ENCODE results near the gene GMDS. TPM values are rescaled to one million over a fixed set of nuclear protein-coding genes. Genes with fewer than 3 reads are reported as not detected.

Gene GMDS
- total and polyA plus RNA-seq, 2 donors (not counting 1 experiment from before 2014, with no cell fraction given): 12.7 to 34.5 TPM

DNA sequence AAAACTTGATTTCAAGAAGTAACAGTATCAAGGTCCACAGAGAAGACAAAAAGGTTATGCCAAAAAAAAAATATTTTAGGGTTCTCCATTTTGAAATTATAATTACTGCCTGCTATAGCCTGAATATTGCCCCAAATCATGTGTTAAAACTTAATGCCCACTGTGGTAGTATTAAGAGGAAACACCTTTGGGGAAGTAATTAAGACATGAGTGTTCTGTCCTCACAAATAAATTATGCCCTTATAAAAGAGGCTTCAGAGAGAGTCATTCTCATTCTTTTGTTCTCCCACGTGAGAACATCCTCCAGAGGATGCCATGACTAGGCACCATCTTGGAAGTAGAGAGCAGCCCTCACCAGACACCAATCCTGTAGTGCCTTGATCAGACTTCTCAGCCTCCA lies 66.2 kb downstream of the GMDS start:
- H3K4me3 ChIP-seq (replicated peaks in 1 of 4; ENCODE audit: control extremely low read depth in 1 of 4, insufficient read depth in 1 of 4, low read depth in 3 of 4, low read length in 4 of 4): no peak overlapping the region

DNA sequence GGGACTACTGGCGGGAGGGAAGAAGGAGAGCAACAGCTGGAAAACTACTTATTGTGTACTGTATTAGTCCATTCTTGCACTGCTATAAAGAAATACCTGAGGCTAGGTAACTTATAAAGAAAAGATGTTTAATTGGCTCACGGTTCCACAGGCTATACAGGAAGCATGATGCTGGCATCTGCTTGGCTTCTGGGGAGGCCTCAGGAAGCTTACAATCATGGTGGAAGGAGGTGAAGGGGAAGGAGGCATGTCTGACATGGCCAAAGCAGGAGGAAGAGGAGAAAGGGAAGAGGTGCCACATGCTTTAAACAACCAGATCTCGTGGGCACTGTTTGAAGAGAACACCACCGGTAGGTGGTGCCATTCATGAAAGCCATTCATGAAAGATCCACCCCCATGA lies 67.3 kb downstream of the GMDS start:
- DNase-seq (ENCODE audit: low read depth in 2 of 2): no peak
- TF ChIP-seq, protein P1, sequence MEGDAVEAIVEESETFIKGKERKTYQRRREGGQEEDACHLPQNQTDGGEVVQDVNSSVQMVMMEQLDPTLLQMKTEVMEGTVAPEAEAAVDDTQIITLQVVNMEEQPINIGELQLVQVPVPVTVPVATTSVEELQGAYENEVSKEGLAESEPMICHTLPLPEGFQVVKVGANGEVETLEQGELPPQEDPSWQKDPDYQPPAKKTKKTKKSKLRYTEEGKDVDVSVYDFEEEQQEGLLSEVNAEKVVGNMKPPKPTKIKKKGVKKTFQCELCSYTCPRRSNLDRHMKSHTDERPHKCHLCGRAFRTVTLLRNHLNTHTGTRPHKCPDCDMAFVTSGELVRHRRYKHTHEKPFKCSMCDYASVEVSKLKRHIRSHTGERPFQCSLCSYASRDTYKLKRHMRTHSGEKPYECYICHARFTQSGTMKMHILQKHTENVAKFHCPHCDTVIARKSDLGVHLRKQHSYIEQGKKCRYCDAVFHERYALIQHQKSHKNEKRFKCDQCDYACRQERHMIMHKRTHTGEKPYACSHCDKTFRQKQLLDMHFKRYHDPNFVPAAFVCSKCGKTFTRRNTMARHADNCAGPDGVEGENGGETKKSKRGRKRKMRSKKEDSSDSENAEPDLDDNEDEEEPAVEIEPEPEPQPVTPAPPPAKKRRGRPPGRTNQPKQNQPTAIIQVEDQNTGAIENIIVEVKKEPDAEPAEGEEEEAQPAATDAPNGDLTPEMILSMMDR (conservative IDR thresholded peaks at IDR 0.05 in 1 of 2, IDR thresholded peaks at IDR 0.05 in 1 of 2; ENCODE audit: low read depth in 1 of 2, low read length in 2 of 2): no peak
- no peak for TF ChIP-seq EZH2 (IDR thresholded peaks at IDR 0.05; ENCODE audit: low read length, missing control alignments)
- H2AFZ ChIP-seq (ENCODE audit: low read length): no peak overlapping the region
- no peak overlapping the region for H3K9ac ChIP-seq (ENCODE audit: insufficient read depth, low read length)
- no peaks in the 10 kb centered on the region for H3K27me3 ChIP-seq (ENCODE audit: control insufficient read depth, insufficient read depth, low read length)
- no peaks in the 10 kb centered on the region for H4K20me1 ChIP-seq (ENCODE audit: control insufficient read depth, extremely low read depth, insufficient read depth, low read length)
- no peaks in the 10 kb centered on the region for H3K79me2 ChIP-seq (ENCODE audit: control insufficient read depth, insufficient read depth, low read length)
- no peaks in the 10 kb centered on the region for H3K36me3 ChIP-seq (ENCODE audit: control insufficient read depth, insufficient read depth, low read length)
- H3K4me2 ChIP-seq (ENCODE audit: extremely low read depth, insufficient read depth, low read length): no peak overlapping the region
- H3K4me1 ChIP-seq (ENCODE audit: control insufficient read depth, extremely low read depth, insufficient read depth, low read length): no peaks in the 10 kb centered on the region
- no peak overlapping the region for H3K27ac ChIP-seq (ENCODE audit: insufficient read depth, low read length)
- H3K9me3 ChIP-seq (ENCODE audit: control insufficient read depth, insufficient read depth, low read depth, low read length): no peaks in the 10 kb centered on the region
- no peak overlapping the region for H3K4me3 ChIP-seq (replicated peaks in 1 of 4; ENCODE audit: control extremely low read depth in 1 of 4, insufficient read depth in 1 of 4, low read depth in 3 of 4, low read length in 4 of 4)

More for the DNA sequence above, 66.2 kb downstream of the GMDS start:
- Histone ChIP-seq H3K27me3 (ENCODE audit: control insufficient read depth, insufficient read depth, low read length) (no peaks in the 10 kb centered on the region), H3K9me3 (ENCODE audit: control insufficient read depth, insufficient read depth, low read depth, low read length) (no peaks in the 10 kb centered on the region), H3K27ac (ENCODE audit: insufficient read depth, low read length) (no peak overlapping the region), H3K4me2 (ENCODE audit: extremely low read depth, insufficient read depth, low read length) (no peak overlapping the region), H3K4me1 (ENCODE audit: control insufficient read depth, extremely low read depth, insufficient read depth, low read length) (no peaks in the 10 kb centered on the region), H2AFZ (ENCODE audit: low read length) (no peak overlapping the region), H4K20me1 (ENCODE audit: control insufficient read depth, extremely low read depth, insufficient read depth, low read length) (no peaks in the 10 kb centered on the region), H3K79me2 (ENCODE audit: control insufficient read depth, insufficient read depth, low read length) (no peaks in the 10 kb centered on the region), H3K36me3 (ENCODE audit: control insufficient read depth, insufficient read depth, low read length) (no peaks in the 10 kb centered on the region), H3K9ac (ENCODE audit: insufficient read depth, low read length) (no peak overlapping the region)
- TF ChIP-seq, protein P1 (conservative IDR thresholded peaks at IDR 0.05 in 1 of 2, IDR thresholded peaks at IDR 0.05 in 1 of 2; ENCODE audit: low read depth in 1 of 2, low read length in 2 of 2): no peak
- no peak for TF ChIP-seq EZH2 (IDR thresholded peaks at IDR 0.05; ENCODE audit: low read length, missing control alignments)
- no peak for DNase-seq (ENCODE audit: low read depth in 2 of 2)

DNA sequence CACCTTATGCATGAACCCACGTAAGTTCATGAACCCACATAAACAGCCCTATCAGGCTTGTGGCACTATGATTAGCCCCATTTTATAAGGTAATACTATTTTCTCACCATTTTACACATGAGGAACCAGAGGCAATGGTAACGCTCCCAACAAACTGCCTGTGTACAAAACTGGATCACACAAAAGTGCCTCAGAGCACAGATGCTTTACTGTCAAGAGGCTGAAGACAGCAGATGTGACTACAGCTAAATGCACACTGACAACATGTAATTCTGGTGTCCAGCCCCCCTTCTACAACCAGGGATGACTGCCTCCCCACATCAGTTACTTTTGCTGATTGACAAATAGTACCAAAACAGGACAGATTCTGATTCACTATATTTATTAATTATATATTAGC lies 69.6 kb downstream of the GMDS start:
- no peak for TF ChIP-seq EZH2 (IDR thresholded peaks at IDR 0.05; ENCODE audit: low read length, missing control alignments)
- TF ChIP-seq, protein P1 (conservative IDR thresholded peaks at IDR 0.05 in 1 of 2, IDR thresholded peaks at IDR 0.05 in 1 of 2; ENCODE audit: low read depth in 1 of 2, low read length in 2 of 2): no peak
- no peak overlapping the region for H2AFZ ChIP-seq (ENCODE audit: low read length)
- H3K9ac ChIP-seq (ENCODE audit: insufficient read depth, low read length): no peak overlapping the region

More for the DNA sequence above, 69.6 kb downstream of the GMDS start:
- DNase-seq (ENCODE audit: low read depth in 2 of 2): no peak
- no peak overlapping the region for H3K4me2 ChIP-seq (ENCODE audit: extremely low read depth, insufficient read depth, low read length)
- no peak overlapping the region for H3K27ac ChIP-seq (ENCODE audit: insufficient read depth, low read length)
- no peaks in the 10 kb centered on the region for H3K79me2 ChIP-seq (ENCODE audit: control insufficient read depth, insufficient read depth, low read length)
- no peaks in the 10 kb centered on the region for H3K27me3 ChIP-seq (ENCODE audit: control insufficient read depth, insufficient read depth, low read length)
- no peaks in the 10 kb centered on the region for H3K36me3 ChIP-seq (ENCODE audit: control insufficient read depth, insufficient read depth, low read length)
- H3K4me3 ChIP-seq (replicated peaks in 1 of 4; ENCODE audit: control extremely low read depth in 1 of 4, insufficient read depth in 1 of 4, low read depth in 3 of 4, low read length in 4 of 4): no peak overlapping the region
- H3K4me1 ChIP-seq (ENCODE audit: control insufficient read depth, extremely low read depth, insufficient read depth, low read length): no peaks in the 10 kb centered on the region
- no peaks in the 10 kb centered on the region for H3K9me3 ChIP-seq (ENCODE audit: control insufficient read depth, insufficient read depth, low read depth, low read length)
- no peaks in the 10 kb centered on the region for H4K20me1 ChIP-seq (ENCODE audit: control insufficient read depth, extremely low read depth, insufficient read depth, low read length)

Measured in fibroblast of lung (primary cell).